HG02943 (cell line): ENCODE measurements around the gene EVX2.

Experiments used
- ATAC-seq: cut with Tn5 transposase; IDR thresholded peaks from one replicate; pipeline ENCODE4 v1.9.1; 2021; ENCODE audit warnings: mild to moderate bottlenecking, low read depth, moderate library complexity; ENCODE audit not compliant: unreplicated experiment

Gene EVX2

DNA sequence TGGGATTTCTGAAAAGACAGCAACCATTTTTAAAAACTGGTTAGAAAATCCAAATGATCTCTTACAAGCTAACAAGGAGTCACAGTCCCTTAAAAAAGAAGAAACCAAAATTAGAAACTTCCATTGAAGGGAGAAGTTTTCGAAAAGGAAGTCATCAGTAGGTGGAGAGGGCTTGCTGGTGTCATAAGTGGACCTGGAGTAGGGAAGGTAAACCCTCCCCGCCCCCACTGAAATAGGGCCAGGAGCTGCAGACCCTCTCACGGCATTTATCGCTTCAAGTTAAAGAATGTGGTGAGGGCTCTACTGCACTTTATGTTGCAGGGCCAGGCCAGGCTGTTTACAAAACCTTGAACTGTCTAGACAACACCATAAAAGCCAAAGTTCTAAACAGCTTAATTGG is 26.2 kb upstream of the EVX2 start:
- no peak for ATAC-seq

GRCh38 chr2:176109192-176109901 is 25.6 kb upstream of the EVX2 start:
- ATAC-seq = no peak

DNA sequence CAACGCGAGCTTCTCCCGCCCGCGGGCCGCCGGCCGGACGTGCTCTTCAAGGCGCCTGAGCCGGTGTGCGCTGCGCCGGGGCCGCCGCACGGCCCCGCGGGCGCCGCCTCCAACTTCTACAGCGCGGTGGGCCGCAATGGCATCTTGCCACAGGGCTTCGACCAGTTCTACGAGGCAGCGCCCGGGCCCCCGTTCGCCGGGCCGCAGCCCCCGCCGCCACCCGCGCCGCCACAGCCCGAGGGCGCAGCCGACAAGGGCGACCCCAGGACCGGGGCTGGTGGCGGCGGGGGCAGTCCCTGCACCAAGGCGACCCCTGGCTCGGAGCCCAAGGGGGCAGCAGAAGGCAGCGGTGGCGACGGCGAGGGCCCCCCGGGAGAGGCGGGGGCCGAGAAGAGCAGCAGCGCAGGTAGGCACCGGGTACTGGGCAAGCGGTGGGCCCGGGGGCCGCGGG is 24.0 kb upstream of the EVX2 start:
- ATAC-seq = no peak

GRCh38 chr2:176106581-176107539 is 23.1 kb upstream of the EVX2 start, which contains the start of gene HOXD11:
Gene HOXD11 (plus strand): TSS chr2:176107280. CDS start chr2:176107356, 76 bp downstream.
- no peak for ATAC-seq

DNA sequence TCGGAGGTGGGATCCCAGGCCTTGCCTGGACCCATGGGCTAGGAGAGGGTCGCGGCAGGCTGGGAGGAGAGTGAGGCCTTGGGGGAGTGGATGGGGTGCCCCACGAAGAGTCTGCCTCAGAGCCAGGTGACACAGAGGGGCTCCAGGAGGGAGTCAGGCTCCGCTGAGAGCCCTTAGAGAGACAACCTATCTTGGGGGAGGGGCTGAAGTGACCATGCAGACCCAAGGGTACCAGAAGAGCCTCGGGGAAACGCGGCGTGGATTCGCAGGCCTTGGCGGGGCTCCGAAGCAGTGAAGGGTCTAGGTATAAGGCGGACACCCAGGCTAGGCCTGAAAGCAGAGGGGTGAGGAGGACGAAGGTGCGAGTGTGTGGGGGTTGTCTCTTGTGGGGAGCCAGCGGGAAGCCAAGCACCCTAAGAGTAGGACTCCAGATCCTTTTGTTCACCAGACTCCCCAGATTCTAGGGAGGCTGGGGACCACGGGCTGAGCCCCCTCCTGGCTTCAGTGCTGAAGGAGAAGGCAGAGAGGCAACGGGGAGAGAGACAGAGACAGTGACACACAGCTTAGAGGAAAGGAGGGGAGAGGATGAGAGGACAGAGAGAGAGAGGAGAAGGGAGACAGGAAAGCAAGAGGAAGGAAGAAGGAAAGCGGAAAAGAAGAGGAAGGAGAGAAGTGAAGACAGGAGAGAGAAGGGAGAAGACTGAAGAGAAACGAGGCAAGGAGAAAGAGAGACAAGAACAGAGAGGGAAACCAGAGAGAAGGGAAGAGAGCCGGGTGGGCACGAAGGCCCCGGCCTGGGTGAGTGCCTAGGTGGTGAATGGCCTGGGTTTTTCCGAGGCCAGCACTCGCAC is 22.2 kb upstream of the EVX2 start:
- ATAC-seq = no peak

GRCh38 chr2:176105078-176105729 is 21.4 kb upstream of the EVX2 start:
- no peak for ATAC-seq

DNA sequence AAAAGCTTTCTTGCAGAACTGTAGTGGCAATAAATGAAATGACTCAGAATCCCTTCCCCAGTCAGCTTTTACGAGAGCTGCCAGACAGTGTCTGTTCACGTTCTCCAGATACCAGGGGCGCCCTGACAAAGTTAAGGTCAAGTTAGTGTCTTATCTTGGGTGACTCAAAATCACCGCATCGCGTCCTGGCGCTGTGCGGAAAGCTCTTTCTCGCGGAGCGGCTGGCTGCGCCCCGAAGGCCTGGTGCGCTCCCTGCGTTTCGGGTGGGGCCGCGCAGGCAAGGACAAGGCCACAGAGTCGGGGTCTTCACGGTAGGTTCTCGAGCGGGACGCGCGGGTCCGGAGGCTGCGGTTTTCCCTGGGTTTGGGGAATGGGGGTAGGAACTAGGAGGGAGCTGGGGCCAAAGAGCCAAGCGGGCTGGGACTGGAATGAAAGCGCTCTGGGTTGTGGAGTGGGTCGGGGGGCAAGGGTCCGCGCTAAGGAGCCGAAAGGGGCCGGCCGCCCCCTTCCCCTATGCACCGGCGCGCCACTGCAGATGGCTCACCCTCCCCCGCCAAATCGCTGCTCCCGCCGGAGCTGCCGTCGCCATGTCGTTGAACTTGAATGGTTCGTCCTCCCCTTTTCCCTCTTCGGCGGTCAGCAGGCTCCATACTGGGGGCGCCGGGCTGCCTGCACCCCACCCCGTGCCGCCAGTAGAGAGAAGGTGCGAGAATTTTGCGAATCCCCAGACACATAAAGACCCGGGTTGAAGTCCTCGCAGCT is 20.7 kb upstream of the EVX2 start:
- ATAC-seq = no peak

DNA sequence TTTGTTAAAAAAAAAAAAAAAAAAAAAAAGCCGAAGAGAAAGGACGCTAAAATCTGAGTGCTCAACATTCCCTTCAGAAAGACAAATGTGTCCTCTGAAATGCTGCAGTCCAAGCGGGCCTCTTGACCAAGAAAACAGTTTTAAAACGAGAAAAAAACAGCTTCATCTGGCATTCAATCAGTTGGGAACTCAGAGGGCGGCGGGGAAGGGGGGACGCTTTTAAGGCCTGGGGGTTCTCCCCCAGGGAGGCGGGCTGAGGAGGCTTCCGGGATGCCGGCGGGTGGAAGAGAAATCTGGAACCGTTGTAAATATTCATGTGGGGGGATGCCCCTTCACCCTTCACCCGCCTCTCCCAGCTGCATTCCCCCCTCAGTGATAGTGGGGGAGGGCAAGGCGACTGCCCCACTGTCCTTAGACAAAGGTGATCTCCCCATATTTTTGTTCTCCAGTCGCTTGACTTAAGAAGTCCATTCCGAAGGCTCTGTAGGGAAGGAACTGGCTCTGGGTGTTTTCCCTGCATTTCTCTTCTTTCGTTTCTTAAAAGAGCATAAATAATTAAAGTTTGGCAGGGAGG is 20.1 kb upstream of the EVX2 start:
- no peak for ATAC-seq

- ATAC-seq = no peak
Measured at GRCh38 chr2:176103194-176103593, 19.4 kb upstream of the EVX2 start.

DNA sequence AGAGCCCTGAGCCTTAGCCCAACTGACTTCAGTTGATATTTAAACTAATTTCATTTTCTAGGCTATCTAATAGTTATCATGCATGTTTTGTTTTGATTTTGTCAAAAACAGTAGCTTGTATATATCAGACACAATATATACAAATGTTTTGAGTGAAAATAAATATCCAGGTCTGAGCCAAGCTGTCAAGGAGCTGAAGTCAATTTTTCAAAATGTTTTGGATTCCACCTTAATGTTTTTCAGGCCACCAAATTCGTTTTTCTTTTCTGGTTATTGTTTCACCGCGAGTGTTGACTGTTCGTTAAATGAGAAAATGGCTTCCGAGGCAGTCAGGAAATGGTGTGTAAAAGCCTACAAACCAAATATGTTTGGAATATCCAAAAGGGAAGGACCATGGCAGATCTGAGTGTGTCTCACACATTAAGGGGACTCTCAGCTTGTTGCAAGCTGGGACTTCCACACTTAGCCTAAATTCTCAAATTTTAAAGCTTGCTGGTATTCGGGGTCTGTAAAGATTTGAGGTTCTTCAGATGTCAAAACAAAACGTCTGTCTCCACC is 18.6 kb upstream of the EVX2 start:
- ATAC-seq = no peak

DNA sequence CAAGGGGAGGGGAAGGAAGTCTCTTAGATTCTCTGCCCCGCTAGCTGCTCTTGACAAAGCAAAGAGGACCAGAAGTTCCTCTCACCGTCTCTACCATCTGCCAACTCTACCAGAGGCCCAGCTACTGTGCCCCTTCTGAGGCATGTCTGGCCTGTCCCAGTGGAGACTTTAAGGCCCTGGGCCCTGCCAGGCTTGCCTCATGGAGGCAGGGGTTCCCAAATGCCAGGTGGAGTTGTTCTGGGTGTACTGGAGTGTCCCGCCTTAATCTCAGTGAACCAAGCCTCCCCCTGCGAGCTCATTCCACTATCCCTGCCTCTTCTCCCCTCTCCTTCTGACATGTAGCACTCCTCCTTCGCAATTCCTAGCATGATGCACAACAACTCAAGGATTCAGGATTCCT is 18.1 kb upstream of the EVX2 start:
- no peak for ATAC-seq

- no peak for ATAC-seq
Measured at GRCh38 chr2:176101216-176101830, 17.6 kb upstream of the EVX2 start.

- no peak for ATAC-seq
Measured at GRCh38 chr2:176100547-176101140, 16.9 kb upstream of the EVX2 start.

DNA sequence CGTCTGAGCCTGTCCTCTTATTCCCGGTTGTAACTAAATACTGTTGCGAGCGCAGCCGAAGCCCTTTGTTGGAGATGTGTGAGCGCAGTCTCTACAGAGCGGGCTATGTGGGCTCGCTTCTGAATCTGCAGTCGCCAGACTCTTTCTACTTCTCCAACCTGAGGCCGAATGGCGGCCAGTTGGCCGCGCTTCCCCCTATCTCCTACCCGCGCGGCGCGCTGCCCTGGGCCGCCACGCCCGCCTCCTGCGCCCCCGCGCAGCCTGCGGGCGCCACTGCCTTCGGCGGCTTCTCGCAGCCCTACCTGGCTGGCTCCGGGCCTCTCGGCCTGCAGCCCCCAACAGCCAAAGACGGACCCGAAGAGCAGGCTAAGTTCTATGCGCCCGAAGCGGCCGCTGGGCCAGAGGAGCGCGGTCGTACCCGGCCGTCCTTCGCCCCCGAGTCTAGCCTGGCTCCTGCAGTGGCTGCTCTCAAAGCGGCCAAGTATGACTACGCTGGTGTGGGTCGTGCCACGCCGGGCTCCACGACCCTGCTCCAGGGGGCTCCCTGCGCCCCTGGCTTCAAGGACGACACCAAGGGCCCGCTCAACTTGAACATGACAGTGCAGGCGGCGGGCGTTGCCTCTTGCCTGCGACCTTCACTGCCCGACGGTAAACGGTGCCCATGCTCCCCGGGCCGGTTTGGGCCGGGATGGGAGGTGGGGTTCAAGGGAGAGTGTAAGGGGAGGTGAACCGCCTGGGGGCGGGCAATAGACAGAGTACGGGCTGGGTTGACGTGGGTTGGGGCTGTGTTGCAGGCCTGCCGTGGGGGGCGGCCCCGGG is 16.2 kb upstream of the EVX2 start, which contains the start of gene HOXD12:
TSS of gene HOXD12 (plus strand) at position 68 of the 819 bp plus-strand sequence. CDS start at position 75, 7 bp downstream.
- ATAC-seq = no peak

DNA sequence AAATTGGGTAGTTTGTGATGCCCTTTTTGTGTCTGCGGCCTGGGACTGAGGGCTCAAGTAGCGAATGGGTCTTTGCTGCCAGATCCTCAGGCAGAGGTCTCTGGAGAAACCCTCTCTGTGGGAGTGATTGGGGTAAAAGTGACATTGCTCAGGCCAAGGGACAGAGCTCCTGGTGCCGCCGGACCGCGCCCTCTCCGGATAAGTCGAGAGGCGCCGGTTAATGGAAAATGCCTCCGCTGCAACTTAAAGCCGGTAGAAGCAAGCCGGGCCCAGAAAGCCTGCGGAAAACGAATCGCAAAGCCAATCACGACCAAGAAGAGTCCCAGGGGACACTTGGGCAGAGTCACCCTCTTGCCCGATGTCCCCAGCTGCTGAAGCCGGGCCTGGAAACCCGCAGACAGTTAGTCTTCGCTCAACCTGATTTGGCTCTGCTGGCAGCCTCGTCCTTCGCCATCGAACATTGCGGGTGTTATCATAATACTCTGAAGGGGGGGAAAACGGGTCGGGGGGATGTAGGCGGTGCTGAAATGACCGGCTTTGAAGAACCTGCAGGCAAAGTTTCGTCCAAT is 15.5 kb upstream of the EVX2 start:
- ATAC-seq = no peak

DNA sequence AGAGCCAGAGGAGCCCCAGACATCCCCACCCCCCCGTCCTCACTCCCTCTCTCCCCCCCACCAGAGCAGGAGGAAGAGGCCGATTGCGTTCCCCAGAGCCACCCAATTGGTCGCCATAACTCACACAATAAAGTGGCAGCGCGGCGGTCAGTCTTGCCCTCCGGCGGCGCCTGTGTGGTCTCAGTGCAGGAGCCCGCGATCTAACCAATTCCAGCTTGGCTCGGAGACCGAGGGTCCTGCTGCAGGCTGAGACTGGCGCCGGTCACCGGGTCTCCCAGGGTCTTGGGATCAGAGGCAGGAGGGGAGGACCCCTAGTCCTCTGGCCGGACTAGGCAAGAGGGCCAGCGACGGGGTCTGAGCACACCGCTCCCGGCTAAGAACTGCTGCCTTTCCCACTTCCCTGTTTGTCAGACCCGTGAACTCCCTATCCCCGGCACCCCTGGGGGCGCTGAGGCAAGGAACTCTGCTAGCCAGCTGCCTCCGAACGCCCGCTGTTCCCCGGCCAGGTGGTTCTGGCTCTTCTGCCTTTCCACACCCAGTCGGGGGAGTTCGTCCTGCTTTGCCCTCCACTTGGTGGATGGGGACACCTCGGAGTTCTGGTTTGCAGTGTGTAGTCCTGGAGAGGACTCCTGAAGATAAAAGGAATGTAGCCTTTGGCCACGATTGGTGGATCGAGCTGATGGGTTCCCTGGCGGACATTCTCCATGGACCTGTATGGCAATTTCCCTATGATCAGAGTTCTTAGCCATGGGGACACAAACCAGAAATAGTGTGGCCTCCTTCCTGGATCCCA is 14.8 kb upstream of the EVX2 start:
- no peak for ATAC-seq
